HCT116 (cell line): ENCODE results near the gene GLMP. TPM values are rescaled to one million over a fixed set of nuclear protein-coding genes. Genes with fewer than 3 reads are reported as not detected.

ENCODE experiments used
- ATAC-seq: fragments of 200-7000 bp; cut with Tn5 transposase; 2 replicates; pipeline ENCODE4 v1.9.1; 2020; ENCODE audit warnings: mild to moderate bottlenecking, moderate library complexity
- BruUV-seq: library from RNA; stranded (reverse); fragments of 400-500 nt; replicated peaks from 2 replicates; lab custom pipeline; 2021; lab: Mats Ljungman, UMichigan
- CTCF ChIA-PET: fragments of 300-600 bp; sonication (Branson Sonifier 250); formaldehyde crosslinking; loops from one replicate; lab custom pipeline; 2021; ENCODE audit warnings: antibody characterized with exemption; lab: Charles Lee
- POLR2A ChIA-PET: fragments of 300-600, 350-600 bp; sonication (Branson Sonifier 250); formaldehyde crosslinking; loops from one replicate; lab custom pipeline; 2021; ENCODE audit warnings: antibody characterized with exemption; lab: Charles Lee
- RAD21 ChIA-PET, 2 experiments: fragments of 300-600 bp; sonication (Branson Sonifier 250); formaldehyde crosslinking; loops; one replicate each; lab custom pipeline; 2023; ENCODE audit warnings: low total read pairs in 2 of 2; ENCODE audit not compliant: uncharacterized antibody in 2 of 2, unreplicated experiment in 2 of 2, low non-redundant PET in 1 of 2; lab: Charles Lee
- DNase-seq: peaks from one replicate; pipeline ENCODE4 v3.0.0-alpha.2; 2010; ENCODE audit warnings: low read depth, low spot score
- H2AFZ ChIP-seq: fragments of 200-600 bp; shearing (Covaris generic), sonication (generic); 2 replicates; pipeline ENCODE4 v1.6.1; 2017; ENCODE audit warnings: low read depth, mixed run types, mixed read lengths, antibody characterized with exemption, low read length; ENCODE audit not compliant: poor library complexity, severe bottlenecking
- H3K27ac ChIP-seq: 2 replicates; pipeline ENCODE4 v1.5.1; 2012; ENCODE audit warnings: low read depth, low read length
- H3K27me3 ChIP-seq: fragments of 200-600 bp; sonication (generic); 2 replicates; pipeline ENCODE4 v1.6.1; 2016; ENCODE audit warnings: mixed run types, low read length, mixed read lengths; ENCODE audit not compliant: insufficient read depth
- H3K36me3 ChIP-seq, 2 experiments: fragments of 200-500 bp in 1 of 2; fragments of 200-600 bp in 1 of 2; sonication (Bioruptor generic) in 1 of 2; sonication (generic) in 1 of 2; 2 replicates each; pipeline versions ENCODE4 v1.5.1 to v1.6.1; 2014 to 2016; ENCODE audit warnings: low read length in 2 of 2, inconsistent platforms in 1 of 2, mixed read lengths in 1 of 2, mixed run types in 1 of 2; ENCODE audit not compliant: insufficient read depth in 2 of 2, control insufficient read depth in 1 of 2
- H3K4me1 ChIP-seq, 2 experiments: fragments of 200-600 bp in 1 of 2; sonication (generic) in 1 of 2; 2 replicates each; pipeline versions ENCODE4 v1.5.1 to v1.6.1; 2012 to 2017; ENCODE audit warnings: low read length in 2 of 2, inconsistent platforms in 1 of 2, mild to moderate bottlenecking in 1 of 2, mixed read lengths in 1 of 2, mixed run types in 1 of 2, moderate library complexity in 1 of 2; ENCODE audit not compliant: insufficient read depth in 2 of 2, control insufficient read depth in 1 of 2
- H3K4me2 ChIP-seq: fragments of 200-600 bp; sonication (generic); 2 replicates; pipeline ENCODE4 v1.6.1; 2017; ENCODE audit warnings: mixed run types, low read length, mixed read lengths
- H3K4me3 ChIP-seq, 2 experiments: fragments of 200-600 bp in 1 of 2; sonication (generic) in 1 of 2; replicated peaks in 1 of 2; 2 replicates each; pipeline ENCODE4 v1.5.1; 2011 to 2016; ENCODE audit warnings: low read length in 2 of 2, control low read depth in 1 of 2, low read depth in 1 of 2, mild to moderate bottlenecking in 1 of 2, mixed read lengths in 1 of 2, mixed run types in 1 of 2
- H3K79me2 ChIP-seq: fragments of 200-600 bp; sonication (generic); 2 replicates; pipeline ENCODE4 v1.6.1; 2017; ENCODE audit warnings: mild to moderate bottlenecking, mixed run types, low read length, moderate library complexity, mixed read lengths; ENCODE audit not compliant: insufficient read depth
- H3K9ac ChIP-seq: fragments of 200-600 bp; sonication (generic); 2 replicates; pipeline ENCODE4 v1.6.1; 2016; ENCODE audit warnings: low read length, mixed read lengths
- H3K9me2 ChIP-seq: fragments of 200-600 bp; sonication (generic), shearing (Covaris generic); 2 replicates; pipeline ENCODE4 v1.6.1; 2017; ENCODE audit warnings: mixed run types, mild to moderate bottlenecking, moderate library complexity; ENCODE audit not compliant: insufficient read depth
- H3K9me3 ChIP-seq, 2 experiments: fragments of 200-500 bp in 1 of 2; fragments of 200-600 bp in 1 of 2; sonication (Bioruptor generic) in 1 of 2; sonication (generic) in 1 of 2; 2 replicates each; pipeline ENCODE4 v1.6.1; 2014 to 2017; ENCODE audit warnings: low read length in 2 of 2, mixed read lengths in 2 of 2, inconsistent platforms in 1 of 2, low read depth in 1 of 2, mild to moderate bottlenecking in 1 of 2, mixed run types in 1 of 2, moderate library complexity in 1 of 2; ENCODE audit not compliant: control insufficient read depth in 1 of 2, insufficient read depth in 1 of 2
- H4K20me1 ChIP-seq: fragments of 200-600 bp; sonication (generic), shearing (Covaris generic); 2 replicates; pipeline ENCODE4 v1.6.1; 2017; ENCODE audit warnings: mixed run types, mild to moderate bottlenecking, moderate library complexity; ENCODE audit not compliant: insufficient read depth
- CBX3 ChIP-seq: IDR thresholded peaks from 2 replicates; pipeline ENCODE4 v1.6.1; 2012; ENCODE audit warnings: low read depth
- EGR1 ChIP-seq: IDR thresholded peaks from 2 replicates; pipeline ENCODE4 v1.6.1; 2012; ENCODE audit warnings: low read depth
- EZH2 ChIP-seq: fragments of 200-600 bp; sonication (generic); IDR thresholded peaks from 2 replicates; pipeline ENCODE4 v1.6.1; 2017; ENCODE audit warnings: antibody characterized with exemption, mixed run types
- JUND ChIP-seq: IDR thresholded peaks from 2 replicates; pipeline ENCODE4 v1.6.1; 2012
- POLR2A ChIP-seq: IDR thresholded peaks from 2 replicates; pipeline ENCODE4 v1.7.0; 2011; ENCODE audit warnings: borderline replicate concordance; ENCODE audit not compliant: insufficient read depth, insufficient read length; ENCODE audit errors: extremely low read depth
- POLR2AphosphoS5 ChIP-seq: IDR thresholded peaks from 2 replicates; pipeline ENCODE4 v1.6.1; 2011; ENCODE audit warnings: mild to moderate bottlenecking, low read depth, low read length, moderate library complexity
- RAD21 ChIP-seq: IDR thresholded peaks from 2 replicates; pipeline ENCODE4 v1.6.1; 2012; ENCODE audit warnings: low read depth, mild to moderate bottlenecking
- SIN3A ChIP-seq: IDR thresholded peaks from 2 replicates; pipeline ENCODE4 v1.6.1; 2012; ENCODE audit warnings: low read depth
- SP1 ChIP-seq: IDR thresholded peaks from 2 replicates; pipeline ENCODE4 v1.6.1; 2012; ENCODE audit warnings: low read depth
- TCF7L2 ChIP-seq: IDR thresholded peaks from 2 replicates; pipeline ENCODE4 v1.7.0; 2011; ENCODE audit warnings: borderline replicate concordance, inconsistent platforms; ENCODE audit not compliant: insufficient read depth, insufficient read length; ENCODE audit errors: extremely low read depth
- ZFX ChIP-seq: fragments of 450-650 bp; IDR thresholded peaks from 2 replicates; pipeline ENCODE4 v1.6.1; 2017
- intact Hi-C: fragments of 100-400 bp; cut with micrococcal nuclease; formaldehyde crosslinking; loops from 2 replicates; pipeline ENCODE4 v1.10.0; 2022
- total RNA-seq: library from RNA; stranded (reverse); gene quantifications from one replicate; pipeline ENCODE4 v1.2.1, GENCODE V29; 2021; ENCODE audit not compliant: unreplicated experiment
- TF ChIP-seq, protein P1 (sequence below), 3 experiments: fragments of 200-600 bp in 1 of 3; sonication (generic) in 1 of 3; IDR thresholded peaks in 2 of 3; conservative IDR thresholded peaks in 1 of 3; 2 replicates each; pipeline ENCODE4 v1.5.1; 2012 to 2017; ENCODE audit warnings: low read depth in 2 of 3, low read length in 2 of 3, antibody characterized with exemption in 1 of 3, borderline replicate concordance in 1 of 3, control low read depth in 1 of 3, mild to moderate bottlenecking in 1 of 3, mixed read lengths in 1 of 3, mixed run types in 1 of 3, moderate library complexity in 1 of 3; ENCODE audit not compliant: insufficient read depth in 1 of 3
- TF ChIP-seq, protein P2 (sequence below): IDR thresholded peaks from 2 replicates; pipeline ENCODE4 v1.6.1; 2012
- TF ChIP-seq, protein P3 (sequence below): IDR thresholded peaks from 2 replicates; pipeline ENCODE4 v1.6.1; 2011; ENCODE audit warnings: mild to moderate bottlenecking, low read length, moderate library complexity; ENCODE audit not compliant: insufficient replicate concordance; ENCODE audit errors: extremely low read depth

GLMP gene
- total RNA-seq, 1 experiment from 2014 or later: 27.8 TPM

DNA sequence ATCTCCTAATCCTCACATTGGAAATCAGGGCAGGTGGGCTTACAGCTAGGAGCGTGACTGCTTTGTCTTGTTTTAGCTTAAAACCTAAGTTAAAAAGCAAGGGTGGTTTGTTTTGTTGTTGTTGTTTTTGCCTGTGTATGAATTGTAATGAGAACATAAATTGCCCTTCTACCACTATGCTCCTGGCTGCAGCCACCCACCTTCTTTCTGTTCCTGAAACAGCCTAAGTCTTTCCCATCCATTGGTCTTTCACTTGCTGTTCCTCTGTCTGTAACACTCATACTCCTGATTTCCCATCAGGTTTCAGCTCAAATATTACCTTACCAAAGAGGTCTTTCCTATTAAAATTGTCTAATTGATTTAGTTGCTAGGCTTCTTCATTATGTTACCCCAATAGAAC, 12.0 kb downstream of the GLMP start (continued):
- TF ChIP-seq, protein P1, sequence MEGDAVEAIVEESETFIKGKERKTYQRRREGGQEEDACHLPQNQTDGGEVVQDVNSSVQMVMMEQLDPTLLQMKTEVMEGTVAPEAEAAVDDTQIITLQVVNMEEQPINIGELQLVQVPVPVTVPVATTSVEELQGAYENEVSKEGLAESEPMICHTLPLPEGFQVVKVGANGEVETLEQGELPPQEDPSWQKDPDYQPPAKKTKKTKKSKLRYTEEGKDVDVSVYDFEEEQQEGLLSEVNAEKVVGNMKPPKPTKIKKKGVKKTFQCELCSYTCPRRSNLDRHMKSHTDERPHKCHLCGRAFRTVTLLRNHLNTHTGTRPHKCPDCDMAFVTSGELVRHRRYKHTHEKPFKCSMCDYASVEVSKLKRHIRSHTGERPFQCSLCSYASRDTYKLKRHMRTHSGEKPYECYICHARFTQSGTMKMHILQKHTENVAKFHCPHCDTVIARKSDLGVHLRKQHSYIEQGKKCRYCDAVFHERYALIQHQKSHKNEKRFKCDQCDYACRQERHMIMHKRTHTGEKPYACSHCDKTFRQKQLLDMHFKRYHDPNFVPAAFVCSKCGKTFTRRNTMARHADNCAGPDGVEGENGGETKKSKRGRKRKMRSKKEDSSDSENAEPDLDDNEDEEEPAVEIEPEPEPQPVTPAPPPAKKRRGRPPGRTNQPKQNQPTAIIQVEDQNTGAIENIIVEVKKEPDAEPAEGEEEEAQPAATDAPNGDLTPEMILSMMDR (IDR thresholded peaks at IDR 0.05 in 2 of 3, conservative IDR thresholded peaks at IDR 0.05 in 1 of 3; ENCODE audit: borderline replicate concordance in 1 of 3, insufficient read depth in 1 of 3, low read depth in 2 of 3, low read length in 2 of 3): no peak
- TF ChIP-seq RAD21: no peak

DNA sequence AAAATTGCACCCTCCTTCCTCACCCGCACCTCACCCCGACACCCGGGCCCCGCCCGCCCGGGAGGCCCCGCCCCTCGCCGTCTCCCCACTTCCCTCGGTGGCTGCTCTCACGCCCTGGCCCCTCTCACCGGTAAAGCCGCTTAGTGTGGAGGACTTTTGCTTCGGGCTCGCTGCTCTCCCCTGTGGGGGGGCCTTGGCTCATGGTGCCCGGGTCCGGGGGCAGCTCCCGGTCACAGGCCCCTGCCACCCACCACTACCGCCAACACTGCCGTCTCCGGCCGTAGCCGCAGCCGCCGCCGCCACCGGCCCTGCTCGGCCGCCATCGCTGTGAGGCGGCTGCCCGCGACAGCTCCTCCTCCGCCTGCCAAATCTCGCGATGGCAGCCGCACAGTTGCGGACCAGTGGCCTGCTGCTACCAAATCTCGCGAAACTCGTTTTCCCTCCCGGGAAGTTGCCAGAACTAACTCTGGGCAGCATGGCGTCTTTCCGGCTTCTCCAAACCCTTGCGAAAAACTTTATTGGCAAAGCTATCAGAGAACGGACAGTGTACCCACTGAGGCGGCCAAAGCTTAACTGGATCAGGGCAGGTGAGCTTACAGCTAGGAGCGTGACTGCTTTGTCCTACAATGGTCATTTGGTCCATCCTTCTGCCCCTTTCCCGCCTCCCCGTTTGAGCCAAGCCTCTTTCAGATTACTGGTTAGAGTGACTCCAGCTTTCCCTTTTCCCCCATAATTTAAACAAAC, 12.8 kb downstream of the GLMP start, which contains the start of gene SMG5:
SMG5 (minus strand) TSS at position 347 of the 744 bp plus-strand sequence; CDS start at position 202, 145 bp downstream.
- no TSS peak for BruUV-seq
- POLR2A ChIA-PET: interaction anchor here (1.0 to 1.8 kb wide), 5 partner anchors 13 to 175 kb away, joined by 3 to 5 read pairs (median 4); partner anchors contain the start of genes GLMP and PMF1
- no peaks in the 10 kb centered on the region for H3K9me2 ChIP-seq
- H3K27ac ChIP-seq: peak within 1 kb of the TSS; percentile 90
- H2AFZ ChIP-seq: no peak within 1 kb of the TSS
- H3K4me3 ChIP-seq: peak within 1 kb of the TSS; percentile 77 to 96
- no peaks in the 10 kb centered on the region for H3K27me3 ChIP-seq
- peaks cover 58% of the 10 kb centered on the region for H3K79me2 ChIP-seq
- H3K36me3 ChIP-seq: peaks cover 16 to 27% of the 10 kb centered on the region in 2 experiments; a peak in 3 of 4 replicates
- peaks cover 10% of the 10 kb centered on the region; the same call in 1 of the 2 replicates for H4K20me1 ChIP-seq
- CTCF ChIA-PET: interaction anchor here (1.1 to 2.3 kb wide), 2 partner anchors 37 to 137 kb away, joined by 5 to 6 read pairs; no protein-coding TSS in a partner anchor
- peak; percentile 92 for ATAC-seq
- peak within 1 kb of the TSS; percentile 98 for H3K9ac ChIP-seq
- intact Hi-C loops: loop anchor here (2.0 kb wide), 1 partner anchor 56 kb away; the partner anchor contains the start of genes CCT3 and TSACC
- DNase-seq: peak; percentile 98
- no peaks in the 10 kb centered on the region for H3K9me3 ChIP-seq
- peak within 1 kb of the TSS; percentile 91 for H3K4me2 ChIP-seq
- H3K4me1 ChIP-seq: peaks cover 25 to 27% of the 10 kb centered on the region in 2 experiments
- RAD21 ChIA-PET: no interaction called here
- TF ChIP-seq POLR2AphosphoS5 (peak; percentile 90), EGR1 (peak; percentile 82), POLR2A (peak; percentile 74), CBX3 (peak; percentile 96), EZH2 (no peak), TCF7L2 (peak; percentile 28), ZFX (peak; percentile 38; the same call in 1 of the 2 replicates), JUND (0 out of 2 replicates have a peak, but pooled peaks have one; percentile 26), SIN3A (peak; percentile 87), SP1 (peak; percentile 84)
- TF ChIP-seq, protein P1 (IDR thresholded peaks at IDR 0.05 in 2 of 3, conservative IDR thresholded peaks at IDR 0.05 in 1 of 3; ENCODE audit: borderline replicate concordance in 1 of 3, insufficient read depth in 1 of 3, low read depth in 2 of 3, low read length in 2 of 3): no peak
- TF ChIP-seq, protein P2, sequence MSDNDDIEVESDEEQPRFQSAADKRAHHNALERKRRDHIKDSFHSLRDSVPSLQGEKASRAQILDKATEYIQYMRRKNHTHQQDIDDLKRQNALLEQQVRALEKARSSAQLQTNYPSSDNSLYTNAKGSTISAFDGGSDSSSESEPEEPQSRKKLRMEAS: peak; percentile 93
- TF ChIP-seq, protein P3, sequence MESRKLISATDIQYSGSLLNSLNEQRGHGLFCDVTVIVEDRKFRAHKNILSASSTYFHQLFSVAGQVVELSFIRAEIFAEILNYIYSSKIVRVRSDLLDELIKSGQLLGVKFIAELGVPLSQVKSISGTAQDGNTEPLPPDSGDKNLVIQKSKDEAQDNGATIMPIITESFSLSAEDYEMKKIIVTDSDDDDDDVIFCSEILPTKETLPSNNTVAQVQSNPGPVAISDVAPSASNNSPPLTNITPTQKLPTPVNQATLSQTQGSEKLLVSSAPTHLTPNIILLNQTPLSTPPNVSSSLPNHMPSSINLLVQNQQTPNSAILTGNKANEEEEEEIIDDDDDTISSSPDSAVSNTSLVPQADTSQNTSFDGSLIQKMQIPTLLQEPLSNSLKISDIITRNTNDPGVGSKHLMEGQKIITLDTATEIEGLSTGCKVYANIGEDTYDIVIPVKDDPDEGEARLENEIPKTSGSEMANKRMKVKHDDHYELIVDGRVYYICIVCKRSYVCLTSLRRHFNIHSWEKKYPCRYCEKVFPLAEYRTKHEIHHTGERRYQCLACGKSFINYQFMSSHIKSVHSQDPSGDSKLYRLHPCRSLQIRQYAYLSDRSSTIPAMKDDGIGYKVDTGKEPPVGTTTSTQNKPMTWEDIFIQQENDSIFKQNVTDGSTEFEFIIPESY: peak; percentile 100
